NB4 (cell line): Measurements from ENCODE around the gene DAAM2.

Source experiments
- POLR2A ChIP-seq: IDR thresholded peaks from 2 replicates; pipeline ENCODE4 v1.6.1; 2011; ENCODE audit warnings: mild to moderate bottlenecking; ENCODE audit not compliant: insufficient read length; ENCODE audit errors: extremely low read depth
- TF ChIP-seq, protein P1 (sequence below): IDR thresholded peaks from one replicate; pipeline ENCODE4 v1.5.1; 2012; ENCODE audit warnings: low read depth, low read length
- TF ChIP-seq, protein P2 (sequence below): IDR thresholded peaks from 2 replicates; pipeline ENCODE4 v1.6.1; 2011; ENCODE audit warnings: low read depth, low read length

DNA sequence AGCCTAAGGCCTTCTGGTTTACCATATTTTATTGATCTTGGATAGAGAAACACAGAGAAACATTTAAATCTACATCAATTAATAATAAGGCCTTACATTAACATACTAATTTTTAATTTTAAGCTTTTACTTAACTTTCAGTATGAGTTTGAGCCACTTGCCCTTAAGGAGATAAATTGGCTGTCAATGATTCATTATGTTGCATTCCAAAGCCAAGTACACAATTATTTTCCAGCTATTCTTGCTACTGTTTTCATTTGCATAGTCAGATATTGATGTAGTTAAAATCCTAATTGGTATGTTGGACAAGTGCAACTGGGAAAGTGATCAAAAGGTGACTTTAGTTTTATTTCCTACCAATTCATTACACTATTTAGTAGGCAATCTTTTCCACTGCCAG lies 83.9 kb downstream of the DAAM2 start:
- TF ChIP-seq, protein P1, sequence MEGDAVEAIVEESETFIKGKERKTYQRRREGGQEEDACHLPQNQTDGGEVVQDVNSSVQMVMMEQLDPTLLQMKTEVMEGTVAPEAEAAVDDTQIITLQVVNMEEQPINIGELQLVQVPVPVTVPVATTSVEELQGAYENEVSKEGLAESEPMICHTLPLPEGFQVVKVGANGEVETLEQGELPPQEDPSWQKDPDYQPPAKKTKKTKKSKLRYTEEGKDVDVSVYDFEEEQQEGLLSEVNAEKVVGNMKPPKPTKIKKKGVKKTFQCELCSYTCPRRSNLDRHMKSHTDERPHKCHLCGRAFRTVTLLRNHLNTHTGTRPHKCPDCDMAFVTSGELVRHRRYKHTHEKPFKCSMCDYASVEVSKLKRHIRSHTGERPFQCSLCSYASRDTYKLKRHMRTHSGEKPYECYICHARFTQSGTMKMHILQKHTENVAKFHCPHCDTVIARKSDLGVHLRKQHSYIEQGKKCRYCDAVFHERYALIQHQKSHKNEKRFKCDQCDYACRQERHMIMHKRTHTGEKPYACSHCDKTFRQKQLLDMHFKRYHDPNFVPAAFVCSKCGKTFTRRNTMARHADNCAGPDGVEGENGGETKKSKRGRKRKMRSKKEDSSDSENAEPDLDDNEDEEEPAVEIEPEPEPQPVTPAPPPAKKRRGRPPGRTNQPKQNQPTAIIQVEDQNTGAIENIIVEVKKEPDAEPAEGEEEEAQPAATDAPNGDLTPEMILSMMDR, result no peak
- no peak for TF ChIP-seq POLR2A
- TF ChIP-seq, protein P2, sequence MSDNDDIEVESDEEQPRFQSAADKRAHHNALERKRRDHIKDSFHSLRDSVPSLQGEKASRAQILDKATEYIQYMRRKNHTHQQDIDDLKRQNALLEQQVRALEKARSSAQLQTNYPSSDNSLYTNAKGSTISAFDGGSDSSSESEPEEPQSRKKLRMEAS, result no peak
